ENCODE data around the gene CSF2. TPM values are rescaled to one million over a fixed set of nuclear protein-coding genes. Genes with fewer than 3 reads are reported as not detected.

The CSF2 gene
- total and polyA plus RNA-seq, 2 of the 4 experiments (the other 2 are of a cell fraction): 0.31 TPM; not detected in 1

DNA sequence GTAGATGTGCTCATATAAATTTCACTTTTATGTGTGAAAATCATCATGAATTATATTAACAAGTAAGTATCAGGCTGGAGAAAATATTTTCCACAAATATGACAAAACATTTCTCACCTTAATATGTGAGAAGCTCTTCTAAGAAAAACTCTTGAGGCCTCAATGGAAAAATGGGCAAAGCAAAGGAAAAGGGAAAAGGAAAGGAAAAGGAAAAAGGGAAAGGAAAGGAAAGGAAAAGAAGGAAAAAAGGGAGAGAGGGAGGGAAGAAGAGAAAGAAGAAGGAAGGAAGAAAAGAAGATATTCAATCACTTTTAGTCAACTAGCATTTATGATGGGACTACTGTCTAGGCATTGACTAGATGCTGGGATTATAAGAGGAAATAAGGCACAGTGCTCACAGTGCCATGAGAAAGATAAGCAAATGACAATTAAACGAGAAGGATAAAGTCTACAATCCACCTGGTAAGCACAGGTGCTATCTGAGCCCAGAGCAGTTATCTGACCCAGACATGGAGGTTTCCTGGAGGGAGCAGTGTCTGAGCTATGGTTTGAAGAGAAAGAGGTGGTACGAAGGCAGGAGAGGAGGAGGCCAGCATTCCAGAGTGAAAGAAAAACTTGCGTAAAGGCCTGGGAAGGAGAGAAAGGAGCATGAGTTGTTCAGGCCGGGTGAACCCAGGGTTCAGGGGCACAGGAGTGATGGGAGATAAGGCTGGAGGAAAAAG lies 43.8 kb upstream of the CSF2 start:
- Histone ChIP-seq H3K56ac (ENCODE audit: extremely low read depth, insufficient read depth, low read length) (no peak overlapping the region), H4K5ac (ENCODE audit: low read depth, low read length) (no peak overlapping the region), H3K4me2 (ENCODE audit: low read depth, low read length) (no peak overlapping the region), H4K8ac (ENCODE audit: low read depth in 2 of 2, low read length in 2 of 2) (no peak overlapping the region), H3K9me1 (ENCODE audit: insufficient read depth, low read length) (no peaks in the 10 kb centered on the region), H3K9ac (ENCODE audit: low read depth, low read length) (no peak overlapping the region), H3K79me1 (ENCODE audit: low read depth in 1 of 2, low read length in 2 of 2) (no peaks in the 10 kb centered on the region), H3K18ac (ENCODE audit: low read depth, low read length) (no peak overlapping the region), H3K9me3 (ENCODE audit: control insufficient read depth, insufficient read depth, low read length) (no peaks in the 10 kb centered on the region), H3K4me1 (ENCODE audit: control insufficient read depth, insufficient read depth, low read length) (no peaks in the 10 kb centered on the region), H2AFZ (replicated peaks; ENCODE audit: low read length, poor library complexity) (no peak overlapping the region), H2AK5ac (ENCODE audit: low read depth, low read length) (no peak overlapping the region), H3K36me3 (ENCODE audit: control insufficient read depth, insufficient read depth, low read length) (no peaks in the 10 kb centered on the region), H3K4ac (ENCODE audit: low read depth, low read length) (no peak overlapping the region), H3K27me3 (ENCODE audit: control insufficient read depth, insufficient read depth, low read length) (peaks cover 6% of the 10 kb centered on the region), H2AK9ac (replicated peaks; ENCODE audit: low read depth, low read length, poor library complexity) (no peak overlapping the region), H2BK15ac (ENCODE audit: low read depth, low read length) (no peak overlapping the region), H2BK20ac (ENCODE audit: low read depth, low read length) (no peak overlapping the region), H3K4me3 (ENCODE audit: insufficient read depth, low read depth, low read length) (no peak overlapping the region), H3K27ac (ENCODE audit: insufficient read depth, low read length) (no peak overlapping the region), H3K23ac (ENCODE audit: low read depth, low read length) (no peak overlapping the region), H4K91ac (ENCODE audit: insufficient read depth, low read depth, low read length) (no peak overlapping the region), H2BK5ac (ENCODE audit: low read depth, low read length, poor library complexity, severe bottlenecking) (no peak overlapping the region), H4K20me1 (ENCODE audit: insufficient read depth, low read length) (no peaks in the 10 kb centered on the region), H3K14ac (replicated peaks; ENCODE audit: low read depth, low read length) (no peak overlapping the region), H2BK120ac (ENCODE audit: low read depth, low read length) (no peak overlapping the region)
- in situ Hi-C loops (cut with MboI; ENCODE audit: low sequenced_read_pairs): no loop called here
- no peak for ATAC-seq (ENCODE audit: low read depth)
- dilution Hi-C loops (cut with HindIII; ENCODE audit: low sequenced_read_pairs, unreplicated experiment): no loop called here
- intact Hi-C loops (cut with micrococcal nuclease): no loop called here
- POLR2A ChIA-PET (ENCODE audit: unreplicated experiment): no interaction called here
- no TSS peak for BruUV-seq (replicated peaks)
- CTCF ChIA-PET: interaction anchor here (0.7 kb wide), 1 partner anchor 210 kb away, joined by 3 read pairs; no protein-coding TSS in a partner anchor
- TF ChIP-seq RAD21 (IDR thresholded peaks at IDR 0.05; ENCODE audit: low read length) (no peak), RFX5 (IDR thresholded peaks at IDR 0.05; ENCODE audit: low read depth, low read length) (no peak), MXI1 (IDR thresholded peaks at IDR 0.05; ENCODE audit: borderline replicate concordance, low read depth, low read length) (no peak), POLR2A (IDR thresholded peaks at IDR 0.05; ENCODE audit: low read depth, low read length) (no peak), SMC3 (IDR thresholded peaks at IDR 0.05; ENCODE audit: low read depth, low read length) (no peak), CHD1 (IDR thresholded peaks at IDR 0.05; ENCODE audit: low read depth, low read length) (no peak), CEBPB (IDR thresholded peaks at IDR 0.05; ENCODE audit: low read depth, low read length) (no peak), BHLHE40 (IDR thresholded peaks at IDR 0.05; ENCODE audit: low read depth, low read length) (no peak), MAFK (IDR thresholded peaks at IDR 0.05; ENCODE audit: low read depth, low read length) (no peak), FOS (IDR thresholded peaks at IDR 0.05; ENCODE audit: low read depth, low read length) (no peak)
- TF ChIP-seq, protein P1, sequence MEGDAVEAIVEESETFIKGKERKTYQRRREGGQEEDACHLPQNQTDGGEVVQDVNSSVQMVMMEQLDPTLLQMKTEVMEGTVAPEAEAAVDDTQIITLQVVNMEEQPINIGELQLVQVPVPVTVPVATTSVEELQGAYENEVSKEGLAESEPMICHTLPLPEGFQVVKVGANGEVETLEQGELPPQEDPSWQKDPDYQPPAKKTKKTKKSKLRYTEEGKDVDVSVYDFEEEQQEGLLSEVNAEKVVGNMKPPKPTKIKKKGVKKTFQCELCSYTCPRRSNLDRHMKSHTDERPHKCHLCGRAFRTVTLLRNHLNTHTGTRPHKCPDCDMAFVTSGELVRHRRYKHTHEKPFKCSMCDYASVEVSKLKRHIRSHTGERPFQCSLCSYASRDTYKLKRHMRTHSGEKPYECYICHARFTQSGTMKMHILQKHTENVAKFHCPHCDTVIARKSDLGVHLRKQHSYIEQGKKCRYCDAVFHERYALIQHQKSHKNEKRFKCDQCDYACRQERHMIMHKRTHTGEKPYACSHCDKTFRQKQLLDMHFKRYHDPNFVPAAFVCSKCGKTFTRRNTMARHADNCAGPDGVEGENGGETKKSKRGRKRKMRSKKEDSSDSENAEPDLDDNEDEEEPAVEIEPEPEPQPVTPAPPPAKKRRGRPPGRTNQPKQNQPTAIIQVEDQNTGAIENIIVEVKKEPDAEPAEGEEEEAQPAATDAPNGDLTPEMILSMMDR (conservative IDR thresholded peaks at IDR 0.05; ENCODE audit: low read depth, low read length): no peak
- TF ChIP-seq, protein P2, sequence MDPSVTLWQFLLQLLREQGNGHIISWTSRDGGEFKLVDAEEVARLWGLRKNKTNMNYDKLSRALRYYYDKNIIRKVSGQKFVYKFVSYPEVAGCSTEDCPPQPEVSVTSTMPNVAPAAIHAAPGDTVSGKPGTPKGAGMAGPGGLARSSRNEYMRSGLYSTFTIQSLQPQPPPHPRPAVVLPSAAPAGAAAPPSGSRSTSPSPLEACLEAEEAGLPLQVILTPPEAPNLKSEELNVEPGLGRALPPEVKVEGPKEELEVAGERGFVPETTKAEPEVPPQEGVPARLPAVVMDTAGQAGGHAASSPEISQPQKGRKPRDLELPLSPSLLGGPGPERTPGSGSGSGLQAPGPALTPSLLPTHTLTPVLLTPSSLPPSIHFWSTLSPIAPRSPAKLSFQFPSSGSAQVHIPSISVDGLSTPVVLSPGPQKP (IDR thresholded peaks at IDR 0.05; ENCODE audit: borderline replicate concordance, low read depth, low read length): no peak
- TF ChIP-seq, protein P3, sequence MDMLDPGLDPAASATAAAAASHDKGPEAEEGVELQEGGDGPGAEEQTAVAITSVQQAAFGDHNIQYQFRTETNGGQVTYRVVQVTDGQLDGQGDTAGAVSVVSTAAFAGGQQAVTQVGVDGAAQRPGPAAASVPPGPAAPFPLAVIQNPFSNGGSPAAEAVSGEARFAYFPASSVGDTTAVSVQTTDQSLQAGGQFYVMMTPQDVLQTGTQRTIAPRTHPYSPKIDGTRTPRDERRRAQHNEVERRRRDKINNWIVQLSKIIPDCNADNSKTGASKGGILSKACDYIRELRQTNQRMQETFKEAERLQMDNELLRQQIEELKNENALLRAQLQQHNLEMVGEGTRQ (IDR thresholded peaks at IDR 0.05; ENCODE audit: low read depth, low read length): no peak
- WGBS, 2 experiments (ENCODE audit: extremely low coverage in 2 of 2, insufficient read length in 1 of 2): 65% methylated on average over 4 of the region's 4 CpGs; no CpG with 5 or more reads in 1 of the 2 experiments
- no peak for DNase-seq
